HCT116 (cell line): ENCODE results near the gene STRBP. TPM values are rescaled to one million over a fixed set of nuclear protein-coding genes. Genes with fewer than 3 reads are reported as not detected.

ENCODE experiments used
- ATAC-seq: fragments of 200-7000 bp; cut with Tn5 transposase; 2 replicates; pipeline ENCODE4 v1.9.1; 2020; ENCODE audit warnings: mild to moderate bottlenecking, moderate library complexity
- BruUV-seq: library from RNA; stranded (reverse); fragments of 400-500 nt; replicated peaks from 2 replicates; lab custom pipeline; 2021; lab: Mats Ljungman, UMichigan
- CTCF ChIA-PET: fragments of 300-600 bp; sonication (Branson Sonifier 250); formaldehyde crosslinking; loops from one replicate; lab custom pipeline; 2021; ENCODE audit warnings: antibody characterized with exemption; lab: Charles Lee
- POLR2A ChIA-PET: fragments of 300-600, 350-600 bp; sonication (Branson Sonifier 250); formaldehyde crosslinking; loops from one replicate; lab custom pipeline; 2021; ENCODE audit warnings: antibody characterized with exemption; lab: Charles Lee
- RAD21 ChIA-PET, 2 experiments: fragments of 300-600 bp; sonication (Branson Sonifier 250); formaldehyde crosslinking; loops; one replicate each; lab custom pipeline; 2023; ENCODE audit warnings: low total read pairs in 2 of 2; ENCODE audit not compliant: uncharacterized antibody in 2 of 2, unreplicated experiment in 2 of 2, low non-redundant PET in 1 of 2; lab: Charles Lee
- DNase-seq: peaks from one replicate; pipeline ENCODE4 v3.0.0-alpha.2; 2010; ENCODE audit warnings: low read depth, low spot score
- H2AFZ ChIP-seq: fragments of 200-600 bp; shearing (Covaris generic), sonication (generic); 2 replicates; pipeline ENCODE4 v1.6.1; 2017; ENCODE audit warnings: low read depth, mixed run types, mixed read lengths, antibody characterized with exemption, low read length; ENCODE audit not compliant: poor library complexity, severe bottlenecking
- H3K27ac ChIP-seq: 2 replicates; pipeline ENCODE4 v1.5.1; 2012; ENCODE audit warnings: low read depth, low read length
- H3K27me3 ChIP-seq: fragments of 200-600 bp; sonication (generic); 2 replicates; pipeline ENCODE4 v1.6.1; 2016; ENCODE audit warnings: mixed run types, low read length, mixed read lengths; ENCODE audit not compliant: insufficient read depth
- H3K36me3 ChIP-seq, 2 experiments: fragments of 200-500 bp in 1 of 2; fragments of 200-600 bp in 1 of 2; sonication (Bioruptor generic) in 1 of 2; sonication (generic) in 1 of 2; 2 replicates each; pipeline versions ENCODE4 v1.5.1 to v1.6.1; 2014 to 2016; ENCODE audit warnings: low read length in 2 of 2, inconsistent platforms in 1 of 2, mixed read lengths in 1 of 2, mixed run types in 1 of 2; ENCODE audit not compliant: insufficient read depth in 2 of 2, control insufficient read depth in 1 of 2
- H3K4me1 ChIP-seq, 2 experiments: fragments of 200-600 bp in 1 of 2; sonication (generic) in 1 of 2; 2 replicates each; pipeline versions ENCODE4 v1.5.1 to v1.6.1; 2012 to 2017; ENCODE audit warnings: low read length in 2 of 2, inconsistent platforms in 1 of 2, mild to moderate bottlenecking in 1 of 2, mixed read lengths in 1 of 2, mixed run types in 1 of 2, moderate library complexity in 1 of 2; ENCODE audit not compliant: insufficient read depth in 2 of 2, control insufficient read depth in 1 of 2
- H3K4me2 ChIP-seq: fragments of 200-600 bp; sonication (generic); 2 replicates; pipeline ENCODE4 v1.6.1; 2017; ENCODE audit warnings: mixed run types, low read length, mixed read lengths
- H3K4me3 ChIP-seq, 2 experiments: fragments of 200-600 bp in 1 of 2; sonication (generic) in 1 of 2; replicated peaks in 1 of 2; 2 replicates each; pipeline ENCODE4 v1.5.1; 2011 to 2016; ENCODE audit warnings: low read length in 2 of 2, control low read depth in 1 of 2, low read depth in 1 of 2, mild to moderate bottlenecking in 1 of 2, mixed read lengths in 1 of 2, mixed run types in 1 of 2
- H3K79me2 ChIP-seq: fragments of 200-600 bp; sonication (generic); 2 replicates; pipeline ENCODE4 v1.6.1; 2017; ENCODE audit warnings: mild to moderate bottlenecking, mixed run types, low read length, moderate library complexity, mixed read lengths; ENCODE audit not compliant: insufficient read depth
- H3K9ac ChIP-seq: fragments of 200-600 bp; sonication (generic); 2 replicates; pipeline ENCODE4 v1.6.1; 2016; ENCODE audit warnings: low read length, mixed read lengths
- H3K9me2 ChIP-seq: fragments of 200-600 bp; sonication (generic), shearing (Covaris generic); 2 replicates; pipeline ENCODE4 v1.6.1; 2017; ENCODE audit warnings: mixed run types, mild to moderate bottlenecking, moderate library complexity; ENCODE audit not compliant: insufficient read depth
- H3K9me3 ChIP-seq, 2 experiments: fragments of 200-500 bp in 1 of 2; fragments of 200-600 bp in 1 of 2; sonication (Bioruptor generic) in 1 of 2; sonication (generic) in 1 of 2; 2 replicates each; pipeline ENCODE4 v1.6.1; 2014 to 2017; ENCODE audit warnings: low read length in 2 of 2, mixed read lengths in 2 of 2, inconsistent platforms in 1 of 2, low read depth in 1 of 2, mild to moderate bottlenecking in 1 of 2, mixed run types in 1 of 2, moderate library complexity in 1 of 2; ENCODE audit not compliant: control insufficient read depth in 1 of 2, insufficient read depth in 1 of 2
- H4K20me1 ChIP-seq: fragments of 200-600 bp; sonication (generic), shearing (Covaris generic); 2 replicates; pipeline ENCODE4 v1.6.1; 2017; ENCODE audit warnings: mixed run types, mild to moderate bottlenecking, moderate library complexity; ENCODE audit not compliant: insufficient read depth
- CBX3 ChIP-seq: IDR thresholded peaks from 2 replicates; pipeline ENCODE4 v1.6.1; 2012; ENCODE audit warnings: low read depth
- CEBPB ChIP-seq: IDR thresholded peaks from 2 replicates; pipeline ENCODE4 v1.6.1; 2012; ENCODE audit warnings: low read depth
- CTCF ChIP-seq, 3 experiments: fragments of 200-600 bp in 1 of 3; sonication (generic) in 1 of 3; IDR thresholded peaks in 2 of 3; conservative IDR thresholded peaks in 1 of 3; 2 replicates each; pipeline ENCODE4 v1.5.1; 2012 to 2017; ENCODE audit warnings: low read depth in 2 of 3, low read length in 2 of 3, antibody characterized with exemption in 1 of 3, borderline replicate concordance in 1 of 3, control low read depth in 1 of 3, mild to moderate bottlenecking in 1 of 3, mixed read lengths in 1 of 3, mixed run types in 1 of 3, moderate library complexity in 1 of 3; ENCODE audit not compliant: insufficient read depth in 1 of 3
- ELF1 ChIP-seq: IDR thresholded peaks from 2 replicates; pipeline ENCODE4 v1.6.1; 2012; ENCODE audit warnings: low read depth, borderline replicate concordance
- EZH2phosphoT487 ChIP-seq: fragments of 200-600 bp; IDR thresholded peaks from 2 replicates; pipeline ENCODE4 v1.6.1; 2018; ENCODE audit warnings: antibody characterized with exemption, borderline replicate concordance
- JUND ChIP-seq: IDR thresholded peaks from 2 replicates; pipeline ENCODE4 v1.6.1; 2012
- MAX ChIP-seq: IDR thresholded peaks from 2 replicates; pipeline ENCODE4 v1.6.1; 2012
- POLR2A ChIP-seq: IDR thresholded peaks from 2 replicates; pipeline ENCODE4 v1.7.0; 2011; ENCODE audit warnings: borderline replicate concordance; ENCODE audit not compliant: insufficient read depth, insufficient read length; ENCODE audit errors: extremely low read depth
- POLR2AphosphoS5 ChIP-seq: IDR thresholded peaks from 2 replicates; pipeline ENCODE4 v1.6.1; 2011; ENCODE audit warnings: mild to moderate bottlenecking, low read depth, low read length, moderate library complexity
- SIN3A ChIP-seq: IDR thresholded peaks from 2 replicates; pipeline ENCODE4 v1.6.1; 2012; ENCODE audit warnings: low read depth
- SP1 ChIP-seq: IDR thresholded peaks from 2 replicates; pipeline ENCODE4 v1.6.1; 2012; ENCODE audit warnings: low read depth
- SRF ChIP-seq: IDR thresholded peaks from 2 replicates; pipeline ENCODE4 v1.6.1; 2012; ENCODE audit warnings: low read depth
- YY1 ChIP-seq: IDR thresholded peaks from 2 replicates; pipeline ENCODE4 v1.6.1; 2011; ENCODE audit warnings: low read length, low read depth, moderate library complexity, mild to moderate bottlenecking; ENCODE audit not compliant: insufficient replicate concordance; ENCODE audit errors: extremely low read depth
- ZFX ChIP-seq: fragments of 450-650 bp; IDR thresholded peaks from 2 replicates; pipeline ENCODE4 v1.6.1; 2017
- ZNF274 ChIP-seq: fragments of 200-500 bp; sonication (Bioruptor generic); IDR thresholded peaks from 2 replicates; pipeline ENCODE4 v1.6.1; 2014; ENCODE audit warnings: mild to moderate bottlenecking, low read depth, low read length, inconsistent platforms
- intact Hi-C: fragments of 100-400 bp; cut with micrococcal nuclease; formaldehyde crosslinking; loops from 2 replicates; pipeline ENCODE4 v1.10.0; 2022
- total RNA-seq: library from RNA; stranded (reverse); gene quantifications from one replicate; pipeline ENCODE4 v1.2.1, GENCODE V29; 2021; ENCODE audit not compliant: unreplicated experiment

STRBP gene
- total RNA-seq, 1 experiment from 2014 or later = 30.4 TPM

- H3K27ac ChIP-seq = no peak overlapping the region
- intact Hi-C loops = no loop called here
- no peaks in the 10 kb centered on the region for H3K36me3 ChIP-seq
- H2AFZ ChIP-seq = no peak overlapping the region
- no TSS peak for BruUV-seq
- DNase-seq (no peak), ATAC-seq (no peak)
- TF ChIP-seq ZNF274 (no peak), POLR2A (no peak), SIN3A (no peak), SRF (no peak), CBX3 (no peak), SP1 (no peak), YY1 (no peak), ZFX (no peak), ELF1 (no peak), MAX (no peak), EZH2phosphoT487 (no peak), JUND (no peak), POLR2AphosphoS5 (no peak), CTCF (IDR thresholded peaks at IDR 0.05 in 2 of 3, conservative IDR thresholded peaks at IDR 0.05 in 1 of 3; ENCODE audit: borderline replicate concordance in 1 of 3, insufficient read depth in 1 of 3, low read depth in 2 of 3, low read length in 2 of 3) (no peak), CEBPB (no peak)
- H3K9me2 ChIP-seq = no peaks in the 10 kb centered on the region
- H3K4me2 ChIP-seq = no peak overlapping the region
- H3K4me1 ChIP-seq = no peaks in the 10 kb centered on the region
- ChIA-PET RAD21 (no interaction called here), CTCF (no interaction called here), POLR2A (no interaction called here)
- peaks cover 14% of the 10 kb centered on the region for H3K79me2 ChIP-seq
- no peaks in the 10 kb centered on the region for H3K27me3 ChIP-seq
- no peak overlapping the region for H3K4me3 ChIP-seq
- H3K9ac ChIP-seq = no peak overlapping the region
- no peaks in the 10 kb centered on the region; the same call in 1 of the 2 replicates for H4K20me1 ChIP-seq
- no peaks in the 10 kb centered on the region for H3K9me3 ChIP-seq
Observed at GRCh38 chr9:123191680-123192079, 76.7 kb downstream of the STRBP start.
